Adipose tissue (tissue), 3 donors: Measurements from ENCODE around the gene PAXIP1. TPM values are rescaled to one million over a fixed set of nuclear protein-coding genes. Genes with fewer than 3 reads are reported as not detected.

Experiments
- H3K27ac ChIP-seq: one replicate; pipeline ENCODE4 v1.5.1; 2013; ENCODE audit warnings: low read depth, low read length
- WGBS, 3 donors: extraction: QIAGEN DNeasy Blood & Tissue Kit; methylation state at CpG; one replicate each; pipeline ENCODE4 v1.1.7; 2013; 5-methylcytosine and 5-hydroxymethylcytosine counted together
- polyA plus RNA-seq, 3 donors: library from polyadenylated mRNA; stranded (reverse); fragments of 200-250 nt; gene quantifications; one replicate each; pipeline ENCODE4 v1.2.3, GENCODE V29; 2013
- donor health status: healthy with polysubstance abuse.
- donor health status: Bipolar disorder and iron deficiency.
- donor health status: healthy.

Gene PAXIP1
- polyA plus RNA-seq, 3 donors: 2.7 to 8.3 (median 5.5) TPM

DNA sequence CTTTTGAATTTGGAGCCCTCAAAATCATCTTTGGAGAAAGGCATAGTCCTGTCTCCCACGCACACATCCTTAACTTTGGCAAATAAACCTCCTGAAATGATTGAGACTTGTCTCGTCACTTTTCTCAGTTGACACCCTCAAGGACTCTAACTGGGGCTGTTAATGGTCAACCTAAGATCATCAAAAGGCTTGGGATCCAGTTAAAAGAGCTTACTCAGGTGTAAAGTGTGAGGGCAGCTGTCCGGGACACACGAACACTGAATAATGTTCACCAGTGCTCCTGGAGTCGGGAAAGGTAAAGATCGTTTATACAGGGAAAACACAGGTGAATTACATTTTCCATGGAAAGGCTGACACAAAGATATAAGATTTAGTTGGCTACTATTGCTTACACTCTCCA is 84.7 kb downstream of the PAXIP1 start:
- H3K27ac ChIP-seq: no peak overlapping the region
- 78 to 79% (median 78%) methylated on average over 6 of the region's 6 CpGs for WGBS, 3 donors

DNA sequence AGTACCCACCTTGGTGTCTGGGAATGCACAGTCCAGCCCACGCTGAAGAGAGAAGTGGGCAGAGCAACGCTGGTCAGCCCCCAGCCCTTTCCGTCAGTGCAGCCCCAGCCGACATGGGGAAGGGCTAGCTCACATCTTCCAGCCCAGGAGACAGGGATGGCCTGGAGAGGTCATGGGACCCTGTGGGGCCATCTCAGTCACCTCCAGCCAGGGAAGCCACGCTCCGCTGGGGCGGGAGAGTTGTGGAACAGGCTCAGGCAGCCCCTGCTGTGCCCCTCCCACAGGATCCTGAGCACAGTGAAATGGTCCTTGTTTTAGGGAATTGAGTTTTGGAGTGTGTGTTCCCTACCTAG is 85.1 kb downstream of the PAXIP1 start:
- WGBS, 3 donors: 72 to 86% (median 83%) methylated on average over 7 of the region's 7 CpGs
- no peak overlapping the region for H3K27ac ChIP-seq

DNA sequence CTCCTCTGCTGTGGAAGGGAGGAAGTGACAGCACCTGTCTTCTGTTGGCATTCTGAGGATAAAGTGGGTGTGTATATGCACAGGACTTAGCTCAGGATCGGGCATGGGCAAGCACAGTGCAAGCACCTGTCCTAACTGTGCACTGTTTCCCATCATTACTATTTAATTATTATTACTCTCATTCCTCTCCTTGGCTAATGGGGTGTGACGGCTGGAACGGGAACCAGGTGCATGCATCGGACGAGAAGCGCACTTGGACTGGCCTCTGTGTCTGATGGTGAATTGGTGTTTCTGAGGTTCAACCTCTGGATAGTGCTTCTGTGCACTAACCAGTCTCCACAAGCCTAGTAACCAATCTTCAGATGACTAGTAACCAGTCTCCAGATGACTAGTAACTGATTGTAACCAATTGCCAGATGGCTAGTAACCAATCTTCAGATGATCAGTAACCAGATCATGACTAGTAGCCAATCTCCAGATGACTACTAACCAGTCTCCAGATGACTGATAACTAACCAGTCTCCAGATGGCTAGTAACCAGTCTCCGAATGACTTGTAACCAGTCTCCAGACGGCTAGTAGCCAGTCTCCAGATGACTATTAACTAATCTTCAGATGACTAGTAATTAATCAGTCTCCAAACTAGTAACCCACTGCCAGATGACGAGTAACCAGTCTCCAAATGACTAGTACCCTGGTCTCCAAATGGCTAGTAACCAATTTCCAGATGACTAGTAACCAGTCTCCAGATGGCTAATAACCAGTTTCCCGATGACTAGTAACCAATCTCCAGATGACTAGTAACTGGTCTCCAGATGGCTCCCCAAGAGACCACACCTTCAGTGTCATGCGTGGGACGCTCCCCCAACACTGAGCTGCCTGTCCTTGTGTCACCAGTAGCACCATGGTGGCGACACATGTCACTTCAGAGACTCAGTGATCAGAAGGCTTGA is 85.8 kb downstream of the PAXIP1 start:
- H3K27ac ChIP-seq: no peak overlapping the region
- 84 to 90% (median 88%) methylated on average over 13 of the region's 13 CpGs for WGBS, 3 donors

- H3K27ac ChIP-seq: no peak overlapping the region
- 81 to 93% (median 82%) methylated on average over 10 to 14 of the region's 14 CpGs for WGBS, 3 donors
These were observed 86.5 kb downstream of the PAXIP1 start for GRCh38 chr7:154916381-154916780.

DNA sequence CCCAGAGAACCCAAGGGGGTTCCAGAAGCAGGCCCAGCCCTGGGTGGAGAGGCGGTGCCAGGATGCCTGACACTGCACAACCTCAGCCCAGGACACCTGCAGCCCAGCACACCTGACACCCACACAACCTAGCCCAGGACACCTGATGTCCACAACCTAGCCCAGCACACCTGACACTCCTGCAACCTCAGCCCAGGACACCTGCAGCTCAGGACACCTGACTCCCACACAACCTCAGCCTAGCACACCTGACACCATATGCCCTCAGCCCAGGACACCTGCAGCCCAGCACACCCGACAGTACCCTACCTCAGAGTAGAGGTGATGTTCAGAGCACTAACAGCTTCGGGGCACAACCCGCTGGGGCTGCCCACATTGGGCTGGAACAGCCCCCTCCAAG is 87.3 kb downstream of the PAXIP1 start:
- WGBS, 3 donors: 90 to 95% (median 92%) methylated on average over 4 of the region's 4 CpGs
- no peak overlapping the region for H3K27ac ChIP-seq

DNA sequence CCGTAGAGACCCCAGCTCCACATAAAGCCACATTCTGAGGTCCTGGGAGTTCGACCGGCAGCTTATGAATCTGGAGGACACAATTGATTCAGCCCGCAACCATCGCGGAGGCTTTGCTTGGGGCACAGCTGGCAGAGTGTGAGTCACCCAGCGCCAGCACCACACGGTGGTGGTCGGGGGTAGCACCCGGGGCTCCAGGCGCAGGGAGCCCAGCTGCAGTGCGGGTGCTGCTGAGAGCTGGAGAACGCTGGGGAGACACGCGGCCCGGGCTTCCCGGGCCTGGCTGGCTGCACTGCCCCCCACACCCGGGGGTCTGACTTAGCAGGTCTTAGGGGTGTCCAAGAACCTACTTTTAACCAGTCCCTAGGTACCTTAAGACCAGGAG is 87.9 kb downstream of the PAXIP1 start:
- 78 to 84% (median 78%) methylated on average over 18 of the region's 18 CpGs for WGBS, 3 donors

DNA sequence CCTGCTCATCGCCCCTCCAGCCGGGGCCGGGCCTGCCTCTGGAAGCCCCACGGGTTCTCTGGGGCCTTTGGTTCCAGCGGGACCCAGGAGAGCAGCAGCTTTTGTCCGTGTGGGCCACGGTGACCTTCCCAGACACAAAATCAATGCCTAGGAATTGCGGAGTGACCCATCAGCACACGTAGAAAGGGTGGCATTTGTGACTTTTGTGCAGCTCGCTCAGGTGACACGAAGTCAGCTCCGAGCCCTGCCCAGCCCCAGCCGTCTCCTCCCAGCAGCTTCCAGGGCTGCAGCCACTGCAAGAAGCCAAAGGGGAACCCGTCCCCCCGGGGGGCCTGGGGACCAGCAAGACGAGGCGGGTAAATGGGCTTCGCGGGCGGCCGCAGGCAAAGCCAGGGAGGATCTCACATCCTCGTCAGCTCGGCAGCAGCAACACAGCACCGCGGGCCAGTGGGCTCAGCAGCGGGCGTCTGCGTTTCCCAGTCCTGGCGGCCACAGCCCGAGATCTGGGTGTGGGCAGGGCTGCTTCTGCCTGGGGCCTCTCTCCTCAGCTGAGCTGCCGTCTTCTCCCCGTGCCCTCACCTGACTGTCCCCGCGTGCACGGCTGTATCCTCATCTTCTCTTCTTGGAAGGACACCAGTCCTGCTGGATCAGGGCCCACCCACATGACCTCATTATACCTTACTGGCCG is 88.5 kb downstream of the PAXIP1 start:
- H3K27ac ChIP-seq: no peak overlapping the region
- 32 to 61% (median 41%) methylated on average over 36 of the region's 36 CpGs for WGBS, 3 donors

More for the DNA sequence above, 87.9 kb downstream of the PAXIP1 start:
- H3K27ac ChIP-seq: no peak overlapping the region

DNA sequence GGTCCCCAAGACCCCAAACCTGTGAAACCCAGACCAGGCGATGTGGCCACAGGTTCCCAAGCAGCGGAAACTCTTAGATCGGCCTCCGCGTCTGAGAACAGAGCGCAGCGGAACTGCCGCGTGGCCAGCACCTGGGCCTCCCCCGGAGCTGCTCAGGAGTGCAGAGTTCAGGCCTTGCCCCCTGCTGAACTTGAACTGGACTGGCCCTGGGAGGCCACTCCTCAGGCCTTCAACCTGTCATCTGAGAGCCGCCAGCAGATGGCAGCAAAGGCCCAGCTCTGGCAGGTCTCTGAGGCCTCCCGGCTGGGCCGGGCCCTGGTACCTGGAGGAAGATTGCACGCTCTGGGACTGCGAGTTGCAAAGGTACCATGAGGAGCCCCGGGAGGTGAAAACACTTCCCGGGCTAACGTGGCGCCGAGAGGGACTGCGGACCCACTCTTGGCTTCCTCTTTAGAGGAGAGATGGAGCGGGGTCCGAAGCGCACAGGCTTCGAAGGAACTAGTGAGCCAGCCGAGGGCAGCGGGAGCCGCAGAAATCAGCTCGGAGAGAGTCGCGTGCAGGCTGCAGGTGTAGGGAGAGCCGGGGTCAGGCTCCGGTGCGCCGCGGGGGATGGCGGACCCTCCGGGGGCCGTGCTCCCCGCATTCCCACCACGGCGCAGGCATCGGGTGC is 89.2 kb downstream of the PAXIP1 start:
- WGBS, 3 donors: 8 to 12% (median 9%) methylated on average over 41 to 43 of the region's 43 CpGs

DNA sequence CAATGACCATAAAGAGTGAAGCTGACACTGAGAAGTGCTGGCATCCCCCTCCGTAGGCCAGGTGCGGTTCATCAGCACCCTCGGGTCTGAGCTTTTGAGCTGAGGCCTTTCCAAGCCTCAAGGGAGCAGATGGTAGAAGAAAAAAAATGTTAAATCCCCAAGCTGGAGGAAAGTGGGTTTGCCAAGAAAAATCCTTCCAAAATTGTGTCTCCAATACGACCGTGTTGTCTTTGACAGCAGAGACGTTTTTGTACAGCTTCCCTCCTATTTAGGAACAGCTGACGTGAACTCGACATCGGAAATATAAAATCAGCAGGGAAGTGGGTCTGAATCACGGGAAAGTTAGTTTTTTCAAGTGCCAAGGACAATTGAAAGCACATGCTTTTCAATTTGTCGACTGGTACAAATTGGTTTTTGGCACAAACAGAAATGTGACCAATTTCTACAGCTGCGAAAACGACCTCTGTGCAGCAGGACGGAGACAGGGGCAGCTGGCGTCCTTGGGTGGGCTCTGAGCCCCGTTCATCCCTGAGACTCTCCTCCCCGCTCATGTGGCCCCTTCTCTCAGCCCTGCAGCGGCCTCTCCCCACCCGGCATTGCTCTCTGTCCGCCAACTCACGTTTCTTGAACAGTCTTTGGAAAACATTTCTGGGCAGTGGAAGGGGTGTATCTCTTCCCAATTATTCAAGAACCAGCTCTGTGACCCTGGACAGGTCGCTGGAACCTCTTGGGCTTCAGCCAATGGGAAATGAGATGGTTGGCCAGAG is 89.9 kb downstream of the PAXIP1 start:
- WGBS, 3 donors: 67 to 73% (median 73%) methylated on average over 22 of the region's 22 CpGs
- no peak overlapping the region for H3K27ac ChIP-seq

More for the DNA sequence above, 89.2 kb downstream of the PAXIP1 start:
- no peak overlapping the region for H3K27ac ChIP-seq

GRCh38 chr7:154911862-154912455 is 91.0 kb downstream of the PAXIP1 start:
- H3K27ac ChIP-seq: no peak overlapping the region
- 81 to 87% (median 85%) methylated on average over 6 of the region's 6 CpGs for WGBS, 3 donors

- H3K27ac ChIP-seq: no peak overlapping the region
- WGBS, 3 donors: 91 to 94% (median 94%) methylated on average over 2 of the region's 2 CpGs
These were observed 91.5 kb downstream of the PAXIP1 start for GRCh38 chr7:154911411-154911810.

- 81 to 98% (median 95%) methylated on average over 4 of the region's 4 CpGs for WGBS, 3 donors
- H3K27ac ChIP-seq: no peak overlapping the region
These were observed 91.9 kb downstream of the PAXIP1 start for GRCh38 chr7:154910977-154911376.

DNA sequence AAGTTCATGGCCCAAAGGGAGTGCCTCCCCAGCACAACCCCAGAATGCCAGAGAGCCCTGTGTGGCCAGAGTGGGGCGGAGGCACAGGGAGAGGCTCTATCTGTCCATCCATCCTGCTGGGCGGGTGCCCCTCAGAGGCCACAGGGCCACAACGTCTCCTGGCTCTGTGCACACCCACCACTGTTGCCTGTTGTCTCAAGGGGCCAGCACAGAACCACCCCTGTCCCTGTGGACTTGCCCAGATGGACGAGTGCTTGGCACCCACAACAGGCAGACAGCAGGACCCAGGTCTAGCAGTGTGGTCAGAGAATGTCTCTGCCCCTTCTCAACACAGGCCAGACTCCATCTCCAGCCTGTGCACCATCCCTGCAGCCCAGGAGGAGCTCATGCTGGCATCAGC is 92.8 kb downstream of the PAXIP1 start:
- 71 to 85% (median 72%) methylated on average over 4 of the region's 4 CpGs for WGBS, 3 donors
- H3K27ac ChIP-seq: no peak overlapping the region

- 72 to 79% (median 77%) methylated on average over 26 of the region's 26 CpGs for WGBS, 3 donors
These were observed 93.5 kb downstream of the PAXIP1 start for GRCh38 chr7:154909241-154910105.

GRCh38 chr7:154907651-154908620 is 95.0 kb downstream of the PAXIP1 start:
- 65 to 71% (median 69%) methylated on average over 21 of the region's 21 CpGs for WGBS, 3 donors
- no peak overlapping the region for H3K27ac ChIP-seq

More at GRCh38 chr7:154909241-154910105, 93.5 kb downstream of the PAXIP1 start:
- no peak overlapping the region for H3K27ac ChIP-seq

DNA sequence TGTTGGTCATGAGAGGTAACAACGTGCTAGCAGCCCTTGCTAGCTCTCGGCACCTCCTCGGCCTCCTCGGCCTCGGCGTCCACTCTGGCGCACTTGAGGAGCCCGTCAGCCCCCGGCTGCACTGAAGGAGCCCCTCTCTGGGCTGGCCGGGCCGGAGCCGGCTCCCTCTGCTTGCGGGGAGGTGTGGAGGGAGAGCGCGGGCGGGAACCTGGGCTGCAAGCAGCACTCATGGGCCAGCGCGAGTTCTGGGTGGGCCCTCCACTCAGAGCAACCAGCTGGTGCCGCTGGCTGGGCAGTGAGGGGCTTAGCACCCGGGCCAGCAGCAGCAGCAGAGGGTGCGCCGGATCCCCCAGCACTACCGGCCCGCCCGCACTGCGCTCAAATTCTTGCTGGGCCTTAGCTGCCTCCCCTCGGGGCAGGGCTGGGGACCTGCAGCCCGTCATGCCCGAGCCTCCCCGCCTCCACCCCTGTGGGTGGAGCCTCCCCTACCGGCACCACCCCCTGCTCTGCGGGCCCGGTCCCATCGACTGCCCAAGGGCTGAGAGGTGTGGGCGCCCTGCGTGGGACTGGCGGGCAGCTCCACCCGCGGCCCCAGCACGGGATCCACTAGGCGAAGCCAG is 96.1 kb downstream of the PAXIP1 start:
- no peak overlapping the region for H3K27ac ChIP-seq
- WGBS, 3 donors: 90 to 97% (median 95%) methylated on average over 34 to 41 of the region's 41 CpGs
